MCF 10A (cell line): ENCODE results near the gene NBPF15. TPM values are rescaled to one million over a fixed set of nuclear protein-coding genes. Genes with fewer than 3 reads are reported as not detected.
"Not testable (repeated sequence)": the region's sequence is repeated elsewhere in the genome, so short reads cannot be mapped to it uniquely, and the experiment has no call there.

Source experiments
- BruUV-seq: library from RNA; stranded (reverse); fragments of 400-500 nt; replicated peaks from 2 replicates; lab custom pipeline; 2021; lab: Mats Ljungman, UMichigan
- CTCF ChIA-PET: fragments of 300-600 bp; sonication (Branson Sonifier 250); formaldehyde crosslinking; extraction: SDS; loops from one replicate; lab custom pipeline; 2021; ENCODE audit warnings: antibody characterized with exemption, inconsistent platforms; lab: Yijun Ruan, JAX
- POLR2A ChIA-PET: fragments of 300-600, 350-650 bp; sonication (Branson Sonifier 250); formaldehyde crosslinking; extraction: SDS; loops from one replicate; lab custom pipeline; 2020; ENCODE audit warnings: antibody characterized with exemption, inconsistent platforms; lab: Yijun Ruan, JAX
- DNase-seq: peaks from one replicate; pipeline ENCODE4 v3.0.0-alpha.2; 2018; ENCODE audit not compliant: unreplicated experiment
- H3K27ac Mint-ChIP-seq: one replicate; pipeline ENCODE4 v1.8.0; 2022; ENCODE audit warnings: mild to moderate bottlenecking, low read depth, mixed read lengths; ENCODE audit not compliant: unreplicated experiment
- H3K27me3 Mint-ChIP-seq: one replicate; pipeline ENCODE4 v1.8.0; 2022; ENCODE audit warnings: mixed read lengths; ENCODE audit not compliant: insufficient read depth, unreplicated experiment
- H3K36me3 Mint-ChIP-seq: one replicate; pipeline ENCODE4 v1.8.0; 2022; ENCODE audit warnings: mild to moderate bottlenecking, moderate library complexity, mixed read lengths; ENCODE audit not compliant: insufficient read depth, unreplicated experiment
- H3K4me1 Mint-ChIP-seq: one replicate; pipeline ENCODE4 v1.8.0; 2022; ENCODE audit warnings: mixed read lengths; ENCODE audit not compliant: insufficient read depth, unreplicated experiment
- H3K4me3 Mint-ChIP-seq: one replicate; pipeline ENCODE4 v1.8.0; 2022; ENCODE audit warnings: mild to moderate bottlenecking, moderate library complexity, mixed read lengths; ENCODE audit not compliant: unreplicated experiment
- H3K9me3 Mint-ChIP-seq: one replicate; pipeline ENCODE4 v1.8.0; 2022; ENCODE audit warnings: mixed read lengths; ENCODE audit not compliant: unreplicated experiment
- CTCF ChIP-seq: fragments of 200-600 bp; IDR thresholded peaks from one replicate; pipeline ENCODE4 v1.8.0; 2022; ENCODE audit warnings: antibody characterized with exemption, mild to moderate bottlenecking; ENCODE audit not compliant: unreplicated experiment
- intact Hi-C: fragments of 100-400 bp; cut with micrococcal nuclease; formaldehyde crosslinking; loops from 2 replicates; pipeline ENCODE4 v1.14.1; 2022
- total RNA-seq: library from RNA; stranded (reverse); gene quantifications from 2 replicates; pipeline ENCODE4 v1.2.3, GENCODE V29; 2022

The NBPF15 gene
- total RNA-seq, 1 experiment from 2014 or later, result 162 TPM

- Mint-ChIP-seq H3K27me3 (peaks cover 21% of the 10 kb centered on the region), H3K27ac (peak overlapping the region; percentile 63), H3K4me3 (peak overlapping the region; percentile 90)
- DNase-seq, CTCF ChIA-PET, POLR2A ChIA-PET, H3K9me3 Mint-ChIP-seq, H3K36me3 Mint-ChIP-seq, intact Hi-C loops, BruUV-seq, H3K4me1 Mint-ChIP-seq: not testable (repeated sequence)
These were observed 309 bp upstream of the NBPF15 start for GRCh38 chr1:144461778-144462177.

GRCh38 chr1:144460686-144461085 lies 783 bp downstream of the NBPF15 start:
- H3K4me1 Mint-ChIP-seq, DNase-seq, CTCF ChIA-PET, intact Hi-C loops, H3K27me3 Mint-ChIP-seq, POLR2A ChIA-PET, H3K9me3 Mint-ChIP-seq: not testable (repeated sequence)
- TSS peak; percentile 18 for BruUV-seq
- peak overlapping the region; percentile 90 for H3K4me3 Mint-ChIP-seq
- H3K36me3 Mint-ChIP-seq, result peaks cover 12% of the 10 kb centered on the region
- H3K27ac Mint-ChIP-seq, result peak overlapping the region; percentile 63

GRCh38 chr1:144442402-144442801 lies 19.1 kb downstream of the NBPF15 start:
- H3K27ac Mint-ChIP-seq, BruUV-seq, H3K9me3 Mint-ChIP-seq, H3K27me3 Mint-ChIP-seq, DNase-seq, H3K4me3 Mint-ChIP-seq, intact Hi-C loops, POLR2A ChIA-PET, H3K4me1 Mint-ChIP-seq, CTCF ChIA-PET: not testable (repeated sequence)
- H3K36me3 Mint-ChIP-seq, result peaks cover 22% of the 10 kb centered on the region

GRCh38 chr1:144439737-144440136 lies 21.7 kb downstream of the NBPF15 start:
- H3K27ac Mint-ChIP-seq, DNase-seq, POLR2A ChIA-PET, H3K9me3 Mint-ChIP-seq, intact Hi-C loops, CTCF ChIA-PET, H3K27me3 Mint-ChIP-seq, BruUV-seq, H3K4me1 Mint-ChIP-seq, H3K4me3 Mint-ChIP-seq: not testable (repeated sequence)
- TF ChIP-seq CTCF, result peak; percentile 44
- H3K36me3 Mint-ChIP-seq, result peaks cover 21% of the 10 kb centered on the region

GRCh38 chr1:144418891-144419694 lies 42.4 kb downstream of the NBPF15 start:
- BruUV-seq, CTCF ChIA-PET, H3K4me1 Mint-ChIP-seq, POLR2A ChIA-PET, H3K9me3 Mint-ChIP-seq, intact Hi-C loops, H3K27me3 Mint-ChIP-seq, H3K27ac Mint-ChIP-seq: not testable (repeated sequence)
- peak overlapping the region; percentile 75 for H3K4me3 Mint-ChIP-seq
- peak; percentile 83 for DNase-seq
- H3K36me3 Mint-ChIP-seq, result peaks cover 28% of the 10 kb centered on the region
- TF ChIP-seq CTCF, result peak; percentile 14

- BruUV-seq, H3K36me3 Mint-ChIP-seq, DNase-seq, intact Hi-C loops, H3K27me3 Mint-ChIP-seq, CTCF ChIA-PET, H3K4me1 Mint-ChIP-seq, H3K9me3 Mint-ChIP-seq: not testable (repeated sequence)
- POLR2A ChIA-PET, result interaction anchor here (0.6 kb wide), 1 partner anchor 138 kb away, joined by 3 read pairs; no protein-coding TSS in a partner anchor
- Mint-ChIP-seq H3K4me3 (peak overlapping the region; percentile 76), H3K27ac (peak overlapping the region; percentile 99)
These were observed 47.9 kb downstream of the NBPF15 start for GRCh38 chr1:144413404-144414118.

GRCh38 chr1:144412491-144413403 lies 48.7 kb downstream of the NBPF15 start:
- TSS peak; percentile 92 for BruUV-seq
- POLR2A ChIA-PET, result interaction anchor here (0.7 to 1.6 kb wide), 3 partner anchors 111 to 139 kb away, joined by 3 to 28 read pairs (median 4); no protein-coding TSS in a partner anchor
- DNase-seq, result peak; percentile 100
- Mint-ChIP-seq H3K27ac (peak overlapping the region; percentile 99), H3K4me3 (peak overlapping the region; percentile 76)
- intact Hi-C loops, H3K9me3 Mint-ChIP-seq, H3K27me3 Mint-ChIP-seq, CTCF ChIA-PET, H3K36me3 Mint-ChIP-seq, H3K4me1 Mint-ChIP-seq: not testable (repeated sequence)
